Measurements from ENCODE around the gene ADAMTS12.

Gene ADAMTS12

GRCh38 chr5:33785571-33785970 is 106.2 kb downstream of the ADAMTS12 start:
- no peak overlapping the region for H3K4me3 Mint-ChIP-seq
- peaks cover 3% of the 10 kb centered on the region for H3K27me3 Mint-ChIP-seq
- no peaks in the 10 kb centered on the region for H3K4me1 Mint-ChIP-seq (ENCODE audit: low read depth)
- H3K27ac Mint-ChIP-seq, result no peak overlapping the region
- H3K9me3 Mint-ChIP-seq (ENCODE audit: low read depth), result peaks cover 7% of the 10 kb centered on the region
- H3K36me3 Mint-ChIP-seq, result no peaks in the 10 kb centered on the region

GRCh38 chr5:33781286-33781685 is 110.5 kb downstream of the ADAMTS12 start:
- Mint-ChIP-seq H3K4me3 (no peak overlapping the region), H3K9me3 (ENCODE audit: low read depth) (peaks cover 7% of the 10 kb centered on the region), H3K27ac (no peak overlapping the region), H3K27me3 (peaks cover 3% of the 10 kb centered on the region), H3K36me3 (no peaks in the 10 kb centered on the region), H3K4me1 (ENCODE audit: low read depth) (no peaks in the 10 kb centered on the region)

- H3K36me3 Mint-ChIP-seq, result no peaks in the 10 kb centered on the region
- no peaks in the 10 kb centered on the region for H3K27me3 Mint-ChIP-seq
- H3K27ac Mint-ChIP-seq, result no peak overlapping the region
- no peaks in the 10 kb centered on the region for H3K4me1 Mint-ChIP-seq (ENCODE audit: low read depth)
- no peak overlapping the region for H3K4me3 Mint-ChIP-seq
- H3K9me3 Mint-ChIP-seq (ENCODE audit: low read depth), result no peaks in the 10 kb centered on the region
These were observed 115.6 kb downstream of the ADAMTS12 start for GRCh38 chr5:33776151-33776660.

- Mint-ChIP-seq H3K4me1 (ENCODE audit: low read depth) (no peaks in the 10 kb centered on the region), H3K27ac (no peak overlapping the region), H3K36me3 (no peaks in the 10 kb centered on the region)
These were observed 117.4 kb downstream of the ADAMTS12 start for GRCh38 chr5:33774341-33774740.

GRCh38 chr5:33772380-33772897 is 119.4 kb downstream of the ADAMTS12 start:
- Mint-ChIP-seq H3K9me3 (ENCODE audit: low read depth) (no peaks in the 10 kb centered on the region), H3K4me3 (no peak overlapping the region), H3K4me1 (ENCODE audit: low read depth) (no peaks in the 10 kb centered on the region), H3K36me3 (no peaks in the 10 kb centered on the region), H3K27ac (no peak overlapping the region), H3K27me3 (peaks cover 1% of the 10 kb centered on the region)

More at GRCh38 chr5:33774341-33774740, 117.4 kb downstream of the ADAMTS12 start:
- Mint-ChIP-seq H3K27me3 (no peaks in the 10 kb centered on the region), H3K9me3 (ENCODE audit: low read depth) (no peaks in the 10 kb centered on the region), H3K4me3 (no peak overlapping the region)

- H3K36me3 Mint-ChIP-seq, result no peaks in the 10 kb centered on the region
- H3K9me3 Mint-ChIP-seq (ENCODE audit: low read depth), result no peaks in the 10 kb centered on the region
- H3K4me3 Mint-ChIP-seq, result no peak overlapping the region
- H3K27me3 Mint-ChIP-seq, result peaks cover 1% of the 10 kb centered on the region
- H3K27ac Mint-ChIP-seq, result no peak overlapping the region
- H3K4me1 Mint-ChIP-seq (ENCODE audit: low read depth), result no peaks in the 10 kb centered on the region
These were observed 121.8 kb downstream of the ADAMTS12 start for GRCh38 chr5:33769968-33770367.

GRCh38 chr5:33769196-33769595 is 122.6 kb downstream of the ADAMTS12 start:
- Mint-ChIP-seq H3K4me3 (no peak overlapping the region), H3K27me3 (peaks cover 1% of the 10 kb centered on the region), H3K27ac (no peak overlapping the region), H3K4me1 (ENCODE audit: low read depth) (no peaks in the 10 kb centered on the region), H3K36me3 (no peaks in the 10 kb centered on the region), H3K9me3 (ENCODE audit: low read depth) (no peaks in the 10 kb centered on the region)

- Mint-ChIP-seq H3K27ac (no peak overlapping the region), H3K4me3 (no peak overlapping the region), H3K27me3 (peaks cover 1% of the 10 kb centered on the region), H3K9me3 (ENCODE audit: low read depth) (no peaks in the 10 kb centered on the region), H3K36me3 (no peaks in the 10 kb centered on the region), H3K4me1 (ENCODE audit: low read depth) (peaks cover 2% of the 10 kb centered on the region)
These were observed 125.8 kb downstream of the ADAMTS12 start for GRCh38 chr5:33766023-33766422.

- H3K4me3 Mint-ChIP-seq, result no peak overlapping the region
- H3K4me1 Mint-ChIP-seq (ENCODE audit: low read depth), result peaks cover 2% of the 10 kb centered on the region
- no peaks in the 10 kb centered on the region for H3K36me3 Mint-ChIP-seq
- H3K27ac Mint-ChIP-seq, result no peak overlapping the region
- H3K27me3 Mint-ChIP-seq, result peaks cover 1% of the 10 kb centered on the region
- H3K9me3 Mint-ChIP-seq (ENCODE audit: low read depth), result no peaks in the 10 kb centered on the region
These were observed 127.0 kb downstream of the ADAMTS12 start for GRCh38 chr5:33764786-33765185.

GRCh38 chr5:33763435-33763834 is 128.4 kb downstream of the ADAMTS12 start:
- H3K9me3 Mint-ChIP-seq (ENCODE audit: low read depth), result no peaks in the 10 kb centered on the region
- H3K27ac Mint-ChIP-seq, result no peak overlapping the region
- H3K27me3 Mint-ChIP-seq, result peaks cover 1% of the 10 kb centered on the region
- no peaks in the 10 kb centered on the region for H3K36me3 Mint-ChIP-seq
- peaks cover 2% of the 10 kb centered on the region for H3K4me1 Mint-ChIP-seq (ENCODE audit: low read depth)
- H3K4me3 Mint-ChIP-seq, result no peak overlapping the region

GRCh38 chr5:33762859-33763258 is 128.9 kb downstream of the ADAMTS12 start:
- Mint-ChIP-seq H3K27me3 (no peaks in the 10 kb centered on the region), H3K4me3 (no peak overlapping the region), H3K27ac (no peak overlapping the region), H3K36me3 (no peaks in the 10 kb centered on the region), H3K9me3 (ENCODE audit: low read depth) (no peaks in the 10 kb centered on the region), H3K4me1 (ENCODE audit: low read depth) (peaks cover 2% of the 10 kb centered on the region)

- Mint-ChIP-seq H3K27ac (no peak overlapping the region), H3K4me1 (ENCODE audit: low read depth) (peaks cover 2% of the 10 kb centered on the region), H3K4me3 (no peak overlapping the region), H3K27me3 (no peaks in the 10 kb centered on the region), H3K9me3 (ENCODE audit: low read depth) (no peaks in the 10 kb centered on the region), H3K36me3 (no peaks in the 10 kb centered on the region)
These were observed 130.7 kb downstream of the ADAMTS12 start for GRCh38 chr5:33761139-33761538.

GRCh38 chr5:33758737-33759136 is 133.1 kb downstream of the ADAMTS12 start:
- no peaks in the 10 kb centered on the region for H3K9me3 Mint-ChIP-seq (ENCODE audit: low read depth)
- no peak overlapping the region for H3K4me3 Mint-ChIP-seq
- H3K27me3 Mint-ChIP-seq, result no peaks in the 10 kb centered on the region
- peaks cover 2% of the 10 kb centered on the region for H3K4me1 Mint-ChIP-seq (ENCODE audit: low read depth)
- H3K36me3 Mint-ChIP-seq, result no peaks in the 10 kb centered on the region
- H3K27ac Mint-ChIP-seq, result no peak overlapping the region

GRCh38 chr5:33756491-33756890 is 135.3 kb downstream of the ADAMTS12 start:
- Mint-ChIP-seq H3K27ac (no peak overlapping the region), H3K27me3 (no peaks in the 10 kb centered on the region), H3K9me3 (ENCODE audit: low read depth) (no peaks in the 10 kb centered on the region), H3K4me3 (no peak overlapping the region), H3K36me3 (no peaks in the 10 kb centered on the region), H3K4me1 (ENCODE audit: low read depth) (no peaks in the 10 kb centered on the region)

GRCh38 chr5:33755231-33755630 is 136.6 kb downstream of the ADAMTS12 start:
- Mint-ChIP-seq H3K9me3 (ENCODE audit: low read depth) (no peaks in the 10 kb centered on the region), H3K27ac (no peak overlapping the region), H3K36me3 (no peaks in the 10 kb centered on the region), H3K27me3 (no peaks in the 10 kb centered on the region), H3K4me1 (ENCODE audit: low read depth) (no peaks in the 10 kb centered on the region), H3K4me3 (no peak overlapping the region)

- H3K4me3 Mint-ChIP-seq, result no peak overlapping the region
- H3K9me3 Mint-ChIP-seq (ENCODE audit: low read depth), result no peaks in the 10 kb centered on the region
- H3K36me3 Mint-ChIP-seq, result no peaks in the 10 kb centered on the region
These were observed 138.1 kb downstream of the ADAMTS12 start for GRCh38 chr5:33753704-33754103.

More at GRCh38 chr5:33753704-33754103, 138.1 kb downstream of the ADAMTS12 start:
- Mint-ChIP-seq H3K27ac (no peak overlapping the region), H3K4me1 (ENCODE audit: low read depth) (no peaks in the 10 kb centered on the region), H3K27me3 (no peaks in the 10 kb centered on the region)

All from activated naive CD8-positive, alpha-beta T cell (primary cell).